Body of pancreas (tissue), 4 donors: Measurements from ENCODE around the gene POLL.

ENCODE experiments used
- CTCF ChIP-seq, 7 experiments: fragments of 450-650 bp in 4 of 7; fragments of 200-600 bp in 3 of 7; sonication (generic) in 3 of 7; IDR thresholded peaks; one replicate each; pipeline ENCODE4 v1.5.1; 2016 to 2019; ENCODE audit warnings: antibody characterized with exemption in 7 of 7
- POLR2A ChIP-seq, 3 donors: fragments of 450-650 bp; IDR thresholded peaks; one replicate each; pipeline ENCODE4 v1.6.1; 2016; ENCODE audit warnings: antibody characterized with exemption in 3 of 3, mild to moderate bottlenecking in 2 of 3

DNA sequence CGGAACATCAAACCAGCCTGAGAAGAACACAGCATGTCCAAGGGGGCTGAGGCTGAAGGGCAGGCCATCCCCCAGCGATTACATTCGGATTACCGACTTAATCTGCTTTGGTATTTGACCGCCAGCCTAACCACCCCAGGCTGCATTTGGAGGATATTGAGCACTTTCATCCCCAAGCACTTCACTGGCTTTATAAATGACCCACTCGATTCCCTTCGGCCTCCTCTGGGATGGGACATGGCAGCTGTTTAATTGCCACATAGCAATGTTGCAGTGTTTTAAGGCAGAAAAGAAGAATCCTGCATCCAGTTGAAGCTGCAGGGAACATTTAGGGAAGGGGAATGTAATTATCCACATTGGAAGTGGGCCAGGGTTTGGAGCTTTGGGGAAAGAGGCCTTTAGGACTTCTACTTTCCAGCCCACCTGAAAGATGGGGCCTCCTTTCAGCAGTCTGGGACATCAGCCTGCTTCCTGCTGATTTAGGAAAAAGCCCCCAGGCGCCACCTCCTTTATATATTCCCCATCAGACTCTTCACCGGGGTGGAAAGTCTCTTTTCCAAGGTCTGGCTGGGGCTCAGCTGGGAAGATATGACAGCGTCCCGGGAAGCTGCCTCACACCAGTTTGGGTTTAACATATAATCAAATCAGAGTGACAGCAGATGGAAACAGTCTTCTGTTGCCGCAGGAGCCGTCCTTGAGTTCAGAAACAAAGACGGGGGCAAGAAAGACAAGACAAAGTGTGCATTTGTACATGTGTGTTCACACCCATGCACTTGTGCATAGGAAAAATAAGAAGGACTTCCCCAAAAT is 9.2 kb upstream of the POLL start:
- TF ChIP-seq CTCF (IDR thresholded peaks at IDR 0.05) = no peak
- no peak for TF ChIP-seq POLR2A (IDR thresholded peaks at IDR 0.05)
